T-helper 2 cell treated with Interferon-gamma antibody and Interleukin-4, amounts not matched to agents 5 μg/mL and 100 μg/mL, for 36 hours (primary cell): ENCODE results near the gene GJB6.

Source experiments
- DNase-seq: peaks from one replicate; pipeline ENCODE4 v3.0.0; 2021; ENCODE audit warnings: low spot score
- H3K27ac Mint-ChIP-seq: one replicate; pipeline ENCODE4 v1.8.0; 2021; ENCODE audit warnings: mild to moderate bottlenecking, mixed read lengths
- H3K27me3 Mint-ChIP-seq: one replicate; pipeline ENCODE4 v1.8.0; 2021; ENCODE audit warnings: low read depth, mixed read lengths
- H3K36me3 Mint-ChIP-seq: one replicate; pipeline ENCODE4 v1.8.0; 2021; ENCODE audit warnings: low read depth, mixed read lengths
- H3K4me1 Mint-ChIP-seq: one replicate; pipeline ENCODE4 v1.8.0; 2021; ENCODE audit warnings: low read depth, mixed read lengths
- H3K4me3 Mint-ChIP-seq: one replicate; pipeline ENCODE4 v1.8.0; 2022; ENCODE audit warnings: mild to moderate bottlenecking, moderate library complexity, mixed read lengths
- H3K9me3 Mint-ChIP-seq: one replicate; pipeline ENCODE4 v1.8.0; 2021; ENCODE audit warnings: mixed read lengths

GJB6 gene

DNA sequence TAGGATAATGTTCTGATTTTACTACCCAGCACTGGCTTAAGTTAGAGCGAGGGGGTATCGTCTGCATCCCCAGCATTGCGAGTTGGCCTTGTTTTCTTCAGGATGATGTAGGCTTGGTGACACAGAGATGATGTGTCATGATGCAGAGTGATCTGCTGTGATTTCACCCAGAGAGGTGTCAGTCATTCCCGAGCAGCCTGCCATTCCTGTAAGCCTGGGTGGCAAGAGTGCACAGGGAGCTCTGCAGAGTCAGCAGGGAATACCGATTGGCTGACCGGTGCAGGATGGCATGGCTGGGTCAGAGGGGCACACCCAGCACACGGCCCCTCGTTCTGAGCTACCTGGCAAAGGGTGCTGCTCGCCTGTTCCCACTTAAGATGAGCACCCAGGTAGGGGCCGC lies 15.8 kb upstream of the GJB6 start:
- H3K36me3 Mint-ChIP-seq, result no peaks in the 10 kb centered on the region
- no peaks in the 10 kb centered on the region for H3K4me1 Mint-ChIP-seq
- H3K27me3 Mint-ChIP-seq, result peaks cover 20% of the 10 kb centered on the region
- no peak overlapping the region for H3K27ac Mint-ChIP-seq
- DNase-seq, result no peak
- no peak overlapping the region for H3K4me3 Mint-ChIP-seq
- no peaks in the 10 kb centered on the region for H3K9me3 Mint-ChIP-seq

DNA sequence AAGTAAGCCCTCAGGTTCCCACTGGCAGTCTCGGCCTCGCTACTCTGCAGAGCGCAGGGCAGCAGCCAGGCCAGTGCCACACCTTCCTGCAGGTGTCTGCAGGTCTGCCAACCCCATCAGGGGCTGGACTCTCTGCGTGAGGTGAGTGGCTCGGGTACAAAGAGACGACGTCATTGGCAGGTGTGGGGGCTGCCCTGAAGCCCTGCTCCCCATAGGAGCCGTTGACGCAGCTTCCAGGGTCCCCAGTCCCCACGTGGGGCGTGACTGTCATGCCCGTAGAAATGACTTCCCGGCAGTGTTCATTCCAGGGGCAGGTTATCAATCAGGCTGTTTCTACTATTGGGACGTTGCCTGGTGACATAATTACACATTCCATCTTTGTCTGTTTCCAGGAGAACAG lies 15.3 kb upstream of the GJB6 start:
- H3K4me1 Mint-ChIP-seq, result no peaks in the 10 kb centered on the region
- H3K4me3 Mint-ChIP-seq, result no peak overlapping the region
- no peak overlapping the region for H3K27ac Mint-ChIP-seq
- H3K9me3 Mint-ChIP-seq, result no peaks in the 10 kb centered on the region
- H3K36me3 Mint-ChIP-seq, result no peaks in the 10 kb centered on the region
- DNase-seq, result no peak
- H3K27me3 Mint-ChIP-seq, result peaks cover 21% of the 10 kb centered on the region

DNA sequence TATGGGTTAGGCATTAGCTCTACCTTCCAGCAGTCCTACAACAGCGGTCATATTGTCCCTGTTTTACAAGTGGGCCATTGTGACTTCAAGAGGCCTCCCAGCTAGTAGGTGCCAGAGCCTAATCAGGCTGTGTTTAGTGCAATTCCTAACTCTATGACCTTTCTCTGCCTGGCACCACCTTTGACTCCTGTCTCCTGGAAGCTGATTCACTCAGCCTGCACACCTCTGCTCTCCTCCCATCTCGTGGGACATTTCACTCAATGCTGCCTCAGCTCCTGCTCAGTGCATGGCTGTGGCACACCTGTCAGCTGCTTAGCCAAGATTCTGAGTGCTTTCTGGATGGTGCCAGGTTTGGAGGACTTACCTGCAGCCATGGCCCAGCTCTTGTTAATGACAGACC lies 9.5 kb upstream of the GJB6 start:
- DNase-seq, result no peak
- H3K27ac Mint-ChIP-seq, result no peak overlapping the region
- no peak overlapping the region for H3K4me3 Mint-ChIP-seq
- no peaks in the 10 kb centered on the region for H3K4me1 Mint-ChIP-seq
- H3K27me3 Mint-ChIP-seq, result peaks cover 25% of the 10 kb centered on the region
- H3K36me3 Mint-ChIP-seq, result no peaks in the 10 kb centered on the region
- H3K9me3 Mint-ChIP-seq, result no peaks in the 10 kb centered on the region

GRCh38 chr13:20239748-20240147 lies 7.6 kb upstream of the GJB6 start:
- Mint-ChIP-seq H3K27me3 (peaks cover 27% of the 10 kb centered on the region), H3K4me1 (no peaks in the 10 kb centered on the region), H3K9me3 (no peaks in the 10 kb centered on the region), H3K36me3 (no peaks in the 10 kb centered on the region), H3K4me3 (no peak overlapping the region), H3K27ac (no peak overlapping the region)
- no peak for DNase-seq

GRCh38 chr13:20232556-20233277 lies 598 bp upstream of the GJB6 start:
- no peak overlapping the region for H3K27ac Mint-ChIP-seq
- H3K9me3 Mint-ChIP-seq, result no peaks in the 10 kb centered on the region
- H3K4me1 Mint-ChIP-seq, result peaks cover 7% of the 10 kb centered on the region
- H3K36me3 Mint-ChIP-seq, result no peaks in the 10 kb centered on the region
- no peak for DNase-seq
- H3K4me3 Mint-ChIP-seq, result no peak overlapping the region
- H3K27me3 Mint-ChIP-seq, result peaks cover 54% of the 10 kb centered on the region

GRCh38 chr13:20230913-20231838 lies 943 bp downstream of the GJB6 start:
- no peak for DNase-seq
- Mint-ChIP-seq H3K4me3 (peak overlapping the region; percentile 82), H3K27ac (peak overlapping the region; percentile 41), H3K9me3 (no peaks in the 10 kb centered on the region), H3K4me1 (peaks cover 7% of the 10 kb centered on the region), H3K27me3 (peaks cover 51% of the 10 kb centered on the region), H3K36me3 (no peaks in the 10 kb centered on the region)

DNA sequence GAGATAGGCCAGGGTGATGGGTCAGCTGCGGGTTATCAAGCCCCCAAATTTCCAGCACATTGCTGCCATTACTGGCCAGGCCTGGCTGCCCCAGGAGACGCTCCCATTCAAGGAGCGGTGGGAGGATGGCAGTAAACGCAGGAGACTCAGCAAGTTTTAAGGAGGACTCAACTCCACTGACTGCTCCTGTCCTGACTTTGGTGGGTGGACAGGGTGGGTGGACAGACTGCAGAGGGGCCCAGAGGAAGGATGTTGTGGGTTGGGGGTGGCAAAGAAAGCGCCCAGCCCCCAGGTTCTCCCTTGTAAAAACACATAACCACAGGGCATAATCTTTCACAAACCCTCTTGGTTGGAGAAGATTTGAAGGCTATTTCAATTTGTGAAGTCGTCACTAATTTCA lies 4.4 kb downstream of the GJB6 start:
- Mint-ChIP-seq H3K27me3 (peaks cover 33% of the 10 kb centered on the region), H3K9me3 (no peaks in the 10 kb centered on the region), H3K36me3 (no peaks in the 10 kb centered on the region), H3K4me1 (peaks cover 7% of the 10 kb centered on the region), H3K4me3 (no peak overlapping the region), H3K27ac (no peak overlapping the region)
- DNase-seq, result no peak

GRCh38 chr13:20227288-20227687 lies 4.8 kb downstream of the GJB6 start:
- no peak for DNase-seq
- Mint-ChIP-seq H3K4me3 (no peak overlapping the region), H3K9me3 (no peaks in the 10 kb centered on the region), H3K4me1 (peaks cover 7% of the 10 kb centered on the region), H3K36me3 (no peaks in the 10 kb centered on the region), H3K27ac (no peak overlapping the region), H3K27me3 (peaks cover 31% of the 10 kb centered on the region)

DNA sequence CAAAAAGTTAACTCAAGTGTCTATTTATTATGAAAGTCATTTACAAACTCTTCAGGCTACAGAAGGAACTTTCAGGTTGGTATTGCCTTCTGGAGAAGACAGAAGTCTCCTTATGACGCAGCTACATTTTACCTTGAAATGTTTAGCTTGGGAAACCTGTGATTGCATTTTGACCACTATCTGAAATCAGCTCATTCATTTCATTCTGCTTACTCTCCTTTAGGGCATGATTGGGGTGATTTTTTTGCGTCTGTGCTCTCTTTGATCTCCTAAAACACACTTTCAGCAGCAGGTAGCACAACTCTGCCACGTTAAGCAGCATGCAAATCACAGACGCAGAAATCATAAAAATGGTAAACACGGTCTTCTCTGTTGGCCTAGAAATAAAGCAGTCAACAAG lies 9.6 kb downstream of the GJB6 start:
- Mint-ChIP-seq H3K4me3 (no peak overlapping the region), H3K27ac (no peak overlapping the region), H3K27me3 (peaks cover 9% of the 10 kb centered on the region), H3K36me3 (no peaks in the 10 kb centered on the region), H3K9me3 (no peaks in the 10 kb centered on the region), H3K4me1 (peaks cover 15% of the 10 kb centered on the region)
- DNase-seq, result no peak

- H3K27me3 Mint-ChIP-seq, result peaks cover 11% of the 10 kb centered on the region
- no peak for DNase-seq
- no peaks in the 10 kb centered on the region for H3K9me3 Mint-ChIP-seq
- H3K4me3 Mint-ChIP-seq, result no peak overlapping the region
- H3K36me3 Mint-ChIP-seq, result no peaks in the 10 kb centered on the region
- peaks cover 15% of the 10 kb centered on the region for H3K4me1 Mint-ChIP-seq
- H3K27ac Mint-ChIP-seq, result no peak overlapping the region
These were observed 10.3 kb downstream of the GJB6 start for GRCh38 chr13:20221772-20222171.

- DNase-seq, result no peak
- H3K4me1 Mint-ChIP-seq, result peaks cover 15% of the 10 kb centered on the region
- H3K4me3 Mint-ChIP-seq, result peak overlapping the region; percentile 55
- peak overlapping the region; percentile 83 for H3K27ac Mint-ChIP-seq
- peaks cover 12% of the 10 kb centered on the region for H3K27me3 Mint-ChIP-seq
- no peaks in the 10 kb centered on the region for H3K36me3 Mint-ChIP-seq
- no peaks in the 10 kb centered on the region for H3K9me3 Mint-ChIP-seq
These were observed 12.5 kb downstream of the GJB6 start for GRCh38 chr13:20219577-20219976.

- Mint-ChIP-seq H3K36me3 (no peaks in the 10 kb centered on the region), H3K4me1 (peaks cover 15% of the 10 kb centered on the region), H3K27ac (no peak overlapping the region), H3K4me3 (no peak overlapping the region), H3K9me3 (peaks cover 4% of the 10 kb centered on the region), H3K27me3 (peaks cover 29% of the 10 kb centered on the region)
- DNase-seq, result no peak
These were observed 15.0 kb downstream of the GJB6 start for GRCh38 chr13:20217168-20217567.

DNA sequence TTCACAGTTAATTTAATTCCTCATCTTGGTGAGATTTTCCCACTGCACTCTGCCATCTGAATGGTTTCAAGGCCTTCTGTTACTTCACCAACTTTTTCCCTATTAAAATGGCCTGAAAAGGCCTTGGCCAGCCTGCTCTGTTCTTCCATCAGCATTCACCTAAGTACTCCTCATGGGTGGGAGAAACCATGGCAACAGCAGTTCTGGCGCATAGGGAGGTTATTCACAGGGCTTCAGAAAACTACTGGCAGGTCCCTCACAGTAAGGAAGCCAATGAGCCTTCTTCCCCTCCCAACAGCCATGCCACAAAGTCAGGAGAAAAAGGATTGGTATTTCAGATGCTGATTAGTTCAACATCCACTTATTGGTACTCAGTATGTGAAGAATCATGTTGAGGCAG lies 22.2 kb downstream of the GJB6 start:
- peaks cover 41% of the 10 kb centered on the region for H3K27me3 Mint-ChIP-seq

DNA sequence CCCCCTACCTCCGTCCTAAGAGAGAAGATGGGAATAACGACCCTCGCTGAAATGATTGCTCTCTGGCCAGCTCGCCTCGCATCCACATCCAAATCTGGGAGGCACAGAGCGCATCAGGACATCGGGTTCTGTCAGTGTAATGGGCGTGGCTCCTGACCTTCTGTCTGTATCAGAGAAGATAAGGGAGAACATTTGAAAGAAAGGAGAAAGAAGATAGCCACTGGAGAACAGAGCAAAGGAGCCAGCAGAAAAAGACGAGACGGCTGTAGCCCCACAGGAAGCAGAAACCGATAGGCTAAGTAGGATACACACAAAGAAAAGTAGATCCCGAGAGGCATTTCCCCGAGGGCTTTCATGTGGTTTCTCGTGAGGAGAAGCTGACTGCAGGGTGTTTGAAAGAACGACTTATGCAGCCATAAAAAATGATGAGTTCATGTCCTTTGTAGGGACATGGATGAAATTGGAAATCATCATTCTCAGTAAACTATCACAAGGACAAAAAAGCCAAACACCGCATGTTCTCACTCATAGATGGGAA lies 25.4 kb downstream of the GJB6 start:
- Mint-ChIP-seq H3K4me1 (peaks cover 2% of the 10 kb centered on the region), H3K27me3 (peaks cover 25% of the 10 kb centered on the region), H3K9me3 (peaks cover 3% of the 10 kb centered on the region), H3K27ac (no peak overlapping the region), H3K36me3 (no peaks in the 10 kb centered on the region), H3K4me3 (no peak overlapping the region)
- no peak for DNase-seq

More for the DNA sequence above, 22.2 kb downstream of the GJB6 start:
- DNase-seq, result no peak
- H3K27ac Mint-ChIP-seq, result no peak overlapping the region
- H3K36me3 Mint-ChIP-seq, result no peaks in the 10 kb centered on the region
- peaks cover 4% of the 10 kb centered on the region for H3K9me3 Mint-ChIP-seq
- H3K4me3 Mint-ChIP-seq, result no peak overlapping the region
- peaks cover 2% of the 10 kb centered on the region for H3K4me1 Mint-ChIP-seq
